Effector memory CD8-positive, alpha-beta T cell (primary cell): ENCODE results near the gene FXYD2.

Source experiments
- ATAC-seq: fragments of 150-1000 bp; cut with Tn5 transposase; replicated peaks from 2 replicates; pipeline ENCODE4 v1.10.0; 2021; ENCODE audit warnings: mild to moderate bottlenecking, moderate library complexity
- DNase-seq, 3 experiments: peaks; one replicate each; pipeline ENCODE4 v3.0.0; 2021
- H3K27ac Mint-ChIP-seq, 2 donors: one replicate each; pipeline ENCODE4 v1.8.0; 2022; ENCODE audit warnings: mild to moderate bottlenecking in 2 of 2, mixed read lengths in 2 of 2, moderate library complexity in 2 of 2
- H3K27me3 Mint-ChIP-seq, 2 donors: one replicate each; pipeline ENCODE4 v1.8.0; 2022; ENCODE audit warnings: mixed read lengths in 2 of 2
- H3K36me3 Mint-ChIP-seq: one replicate; pipeline ENCODE4 v1.8.0; 2022; ENCODE audit warnings: mild to moderate bottlenecking, moderate library complexity, mixed read lengths; ENCODE audit not compliant: insufficient read depth
- H3K4me1 Mint-ChIP-seq, 2 donors: one replicate each; pipeline ENCODE4 v1.8.0; 2022; ENCODE audit warnings: low read depth in 2 of 2, mixed read lengths in 2 of 2
- H3K4me3 Mint-ChIP-seq, 2 donors: one replicate each; pipeline ENCODE4 v1.8.0; 2022; ENCODE audit warnings: mild to moderate bottlenecking in 2 of 2, mixed read lengths in 2 of 2, moderate library complexity in 2 of 2
- H3K9me3 Mint-ChIP-seq, 2 donors: one replicate each; pipeline ENCODE4 v1.8.0; 2022; ENCODE audit warnings: mixed read lengths in 2 of 2

Gene FXYD2

GRCh38 chr11:117827521-117828511 lies 3.3 kb upstream of the FXYD2 start:
- Mint-ChIP-seq H3K4me1 (peaks cover 42 to 55% of the 10 kb centered on the region in 2 donors), H3K4me3 (peak overlapping the region; percentile 62 to 78)
- DNase-seq = no peak

GRCh38 chr11:117826832-117827231 lies 2.3 kb upstream of the FXYD2 start:
- H3K9me3 Mint-ChIP-seq = no peaks in the 10 kb centered on the region
- DNase-seq = no peak
- peak overlapping the region; percentile 47 to 90 for H3K27ac Mint-ChIP-seq
- H3K4me3 Mint-ChIP-seq = peak overlapping the region in 1 of 2 donors; percentile 24
- ATAC-seq = no peak
- H3K4me1 Mint-ChIP-seq = peaks cover 46 to 56% of the 10 kb centered on the region in 2 donors
- peaks cover 6% of the 10 kb centered on the region for H3K36me3 Mint-ChIP-seq
- no peaks in the 10 kb centered on the region for H3K27me3 Mint-ChIP-seq

More at GRCh38 chr11:117827521-117828511, 3.3 kb upstream of the FXYD2 start:
- Mint-ChIP-seq H3K27ac (peak overlapping the region; percentile 90 to 92), H3K9me3 (no peaks in the 10 kb centered on the region), H3K36me3 (peaks cover 6% of the 10 kb centered on the region), H3K27me3 (no peaks in the 10 kb centered on the region)
- ATAC-seq = peak; percentile 58

- Mint-ChIP-seq H3K27ac (peak overlapping the region; percentile 47 to 90), H3K36me3 (peaks cover 6% of the 10 kb centered on the region), H3K4me1 (peaks cover 50 to 58% of the 10 kb centered on the region in 2 donors), H3K4me3 (no peak overlapping the region), H3K9me3 (no peaks in the 10 kb centered on the region), H3K27me3 (no peaks in the 10 kb centered on the region)
- ATAC-seq = no peak
- DNase-seq = no peak
Measured at GRCh38 chr11:117826190-117826570, 1.6 kb upstream of the FXYD2 start.

- DNase-seq (no peak), ATAC-seq (no peak)
- H3K27ac Mint-ChIP-seq = peak overlapping the region; percentile 47 to 90
- peaks cover 46 to 52% of the 10 kb centered on the region in 2 donors for H3K4me1 Mint-ChIP-seq
- no peaks in the 10 kb centered on the region for H3K9me3 Mint-ChIP-seq
- no peak overlapping the region for H3K4me3 Mint-ChIP-seq
- no peaks in the 10 kb centered on the region for H3K27me3 Mint-ChIP-seq
- peaks cover 6% of the 10 kb centered on the region for H3K36me3 Mint-ChIP-seq
Measured at GRCh38 chr11:117825538-117826189, 1.1 kb upstream of the FXYD2 start.

- Mint-ChIP-seq H3K4me1 (peaks cover 37 to 45% of the 10 kb centered on the region in 2 donors), H3K4me3 (peak overlapping the region; percentile 7 to 12), H3K9me3 (no peaks in the 10 kb centered on the region), H3K27me3 (no peaks in the 10 kb centered on the region), H3K36me3 (peaks cover 10% of the 10 kb centered on the region), H3K27ac (peak overlapping the region; percentile 47 to 85)
- no peak for DNase-seq
- ATAC-seq = no peak
Measured at GRCh38 chr11:117823946-117824420, 561 bp downstream of the FXYD2 start.

- Mint-ChIP-seq H3K27me3 (no peaks in the 10 kb centered on the region), H3K4me3 (no peak overlapping the region), H3K4me1 (peaks cover 31 to 43% of the 10 kb centered on the region in 2 donors), H3K9me3 (no peaks in the 10 kb centered on the region), H3K27ac (peak overlapping the region; percentile 47 to 89), H3K36me3 (peaks cover 6% of the 10 kb centered on the region)
- DNase-seq (no peak), ATAC-seq (peak; percentile 43)
Measured at GRCh38 chr11:117823294-117823945, 1.1 kb downstream of the FXYD2 start.

GRCh38 chr11:117822074-117823033 lies 2.2 kb downstream of the FXYD2 start:
- Mint-ChIP-seq H3K4me3 (peak overlapping the region in 1 of 2 donors; percentile 25), H3K27me3 (no peaks in the 10 kb centered on the region), H3K9me3 (no peaks in the 10 kb centered on the region), H3K27ac (peak overlapping the region in 1 of 2 donors; percentile 89), H3K4me1 (peaks cover 30 to 39% of the 10 kb centered on the region in 2 donors), H3K36me3 (peaks cover 7% of the 10 kb centered on the region)
- peak in 2 of 3 experiments; percentile 47 to 48 for DNase-seq
- peak; percentile 29 for ATAC-seq

- Mint-ChIP-seq H3K27me3 (no peaks in the 10 kb centered on the region), H3K4me1 (peaks cover 34 to 38% of the 10 kb centered on the region in 2 donors), H3K27ac (no peak overlapping the region), H3K36me3 (peaks cover 7% of the 10 kb centered on the region), H3K9me3 (no peaks in the 10 kb centered on the region), H3K4me3 (no peak overlapping the region)
- DNase-seq = no peak
- no peak for ATAC-seq
Measured at GRCh38 chr11:117821431-117821830, 3.1 kb downstream of the FXYD2 start.

- ATAC-seq (no peak), DNase-seq (no peak)
- Mint-ChIP-seq H3K27ac (no peak overlapping the region), H3K4me3 (no peak overlapping the region), H3K36me3 (peaks cover 7% of the 10 kb centered on the region), H3K4me1 (peaks cover 40 to 42% of the 10 kb centered on the region in 2 donors), H3K27me3 (no peaks in the 10 kb centered on the region), H3K9me3 (no peaks in the 10 kb centered on the region)
Measured at GRCh38 chr11:117820516-117820915, 4.0 kb downstream of the FXYD2 start.

GRCh38 chr11:117820071-117820470 lies 4.5 kb downstream of the FXYD2 start:
- peak overlapping the region in 1 of 2 donors; percentile 86 for H3K27ac Mint-ChIP-seq
- peaks cover 40 to 46% of the 10 kb centered on the region in 2 donors for H3K4me1 Mint-ChIP-seq
- peaks cover 11% of the 10 kb centered on the region for H3K36me3 Mint-ChIP-seq
- H3K9me3 Mint-ChIP-seq = no peaks in the 10 kb centered on the region
- H3K27me3 Mint-ChIP-seq = no peaks in the 10 kb centered on the region
- no peak for DNase-seq
- no peak overlapping the region for H3K4me3 Mint-ChIP-seq
- no peak for ATAC-seq

GRCh38 chr11:117819096-117820040 lies 5.2 kb downstream of the FXYD2 start:
- no peak for DNase-seq
- H3K9me3 Mint-ChIP-seq = no peaks in the 10 kb centered on the region
- peaks cover 11% of the 10 kb centered on the region for H3K36me3 Mint-ChIP-seq

More at GRCh38 chr11:117819096-117820040, 5.2 kb downstream of the FXYD2 start:
- Mint-ChIP-seq H3K27me3 (no peaks in the 10 kb centered on the region), H3K4me3 (no peak overlapping the region), H3K27ac (peak overlapping the region; percentile 86 to 92), H3K4me1 (peaks cover 44 to 50% of the 10 kb centered on the region in 2 donors)
- ATAC-seq = no peak
